HCT116 (cell line): Measurements from ENCODE around the gene DEPDC4.

Source experiments
- CEBPB ChIP-seq: IDR thresholded peaks from 2 replicates; pipeline ENCODE4 v1.6.1; 2012; ENCODE audit warnings: low read depth
- EGR1 ChIP-seq: IDR thresholded peaks from 2 replicates; pipeline ENCODE4 v1.6.1; 2012; ENCODE audit warnings: low read depth
- ELF1 ChIP-seq: IDR thresholded peaks from 2 replicates; pipeline ENCODE4 v1.6.1; 2012; ENCODE audit warnings: low read depth, borderline replicate concordance
- EZH2 ChIP-seq: fragments of 200-600 bp; sonication (generic); IDR thresholded peaks from 2 replicates; pipeline ENCODE4 v1.6.1; 2017; ENCODE audit warnings: antibody characterized with exemption, mixed run types
- POLR2A ChIP-seq: IDR thresholded peaks from 2 replicates; pipeline ENCODE4 v1.7.0; 2011; ENCODE audit warnings: borderline replicate concordance; ENCODE audit not compliant: insufficient read depth, insufficient read length; ENCODE audit errors: extremely low read depth
- POLR2AphosphoS5 ChIP-seq: IDR thresholded peaks from 2 replicates; pipeline ENCODE4 v1.6.1; 2011; ENCODE audit warnings: mild to moderate bottlenecking, low read depth, low read length, moderate library complexity
- RAD21 ChIP-seq: IDR thresholded peaks from 2 replicates; pipeline ENCODE4 v1.6.1; 2012; ENCODE audit warnings: low read depth, mild to moderate bottlenecking
- SIN3A ChIP-seq: IDR thresholded peaks from 2 replicates; pipeline ENCODE4 v1.6.1; 2012; ENCODE audit warnings: low read depth
- SRF ChIP-seq: IDR thresholded peaks from 2 replicates; pipeline ENCODE4 v1.6.1; 2012; ENCODE audit warnings: low read depth
- YY1 ChIP-seq: IDR thresholded peaks from 2 replicates; pipeline ENCODE4 v1.6.1; 2011; ENCODE audit warnings: low read length, low read depth, moderate library complexity, mild to moderate bottlenecking; ENCODE audit not compliant: insufficient replicate concordance; ENCODE audit errors: extremely low read depth
- ZNF274 ChIP-seq: fragments of 200-500 bp; sonication (Bioruptor generic); IDR thresholded peaks from 2 replicates; pipeline ENCODE4 v1.6.1; 2014; ENCODE audit warnings: mild to moderate bottlenecking, low read depth, low read length, inconsistent platforms
- TF ChIP-seq, protein P1 (sequence below), 3 experiments: fragments of 200-600 bp in 1 of 3; sonication (generic) in 1 of 3; IDR thresholded peaks in 2 of 3; conservative IDR thresholded peaks in 1 of 3; 2 replicates each; pipeline ENCODE4 v1.5.1; 2012 to 2017; ENCODE audit warnings: low read depth in 2 of 3, low read length in 2 of 3, antibody characterized with exemption in 1 of 3, borderline replicate concordance in 1 of 3, control low read depth in 1 of 3, mild to moderate bottlenecking in 1 of 3, mixed read lengths in 1 of 3, mixed run types in 1 of 3, moderate library complexity in 1 of 3; ENCODE audit not compliant: insufficient read depth in 1 of 3
- TF ChIP-seq, protein P2 (sequence below): IDR thresholded peaks from 2 replicates; pipeline ENCODE4 v1.6.1; 2012; ENCODE audit warnings: low read depth

DNA sequence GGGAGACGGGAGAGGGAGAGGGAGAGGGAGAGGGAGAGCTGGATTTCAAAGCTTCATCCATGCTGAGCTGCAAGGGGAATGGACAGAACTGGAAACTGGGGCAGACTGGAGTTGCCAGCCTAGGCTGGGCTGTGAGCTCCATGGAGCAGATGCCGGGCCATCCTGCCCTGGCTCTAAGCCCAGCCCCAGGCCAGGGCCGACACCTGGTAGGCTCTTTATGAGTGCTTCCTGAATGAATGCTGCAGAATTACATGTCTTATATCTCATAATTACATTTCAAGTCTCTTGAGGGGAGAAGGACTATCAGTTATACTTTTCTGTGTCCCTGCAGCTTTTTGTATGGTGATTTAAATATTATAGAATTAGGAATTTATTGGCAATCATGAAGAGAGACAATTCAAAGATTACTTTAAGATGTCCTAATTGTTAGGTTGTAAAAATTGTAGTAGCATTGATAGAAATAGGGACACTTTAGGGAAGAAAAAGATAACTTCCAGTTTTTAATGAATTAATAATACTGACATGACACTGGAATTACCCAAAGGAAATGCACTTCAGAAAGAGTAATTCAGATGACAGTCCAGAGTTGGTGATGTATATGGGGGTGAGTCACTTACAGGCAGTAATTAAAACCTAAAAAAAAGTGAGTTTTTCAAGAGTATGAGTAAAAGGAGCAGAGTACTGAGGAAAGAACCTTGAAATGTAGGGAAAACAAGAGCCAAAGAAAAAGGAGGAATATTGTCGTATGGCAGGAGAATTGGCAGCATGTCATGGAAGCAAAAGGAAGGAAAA lies 29.1 kb upstream of the DEPDC4 start:
- TF ChIP-seq ZNF274 (no peak), POLR2AphosphoS5 (no peak), RAD21 (no peak), EZH2 (no peak), EGR1 (no peak), SRF (no peak), POLR2A (no peak), ELF1 (no peak), YY1 (no peak), CEBPB (no peak), SIN3A (no peak)
- TF ChIP-seq, protein P1, sequence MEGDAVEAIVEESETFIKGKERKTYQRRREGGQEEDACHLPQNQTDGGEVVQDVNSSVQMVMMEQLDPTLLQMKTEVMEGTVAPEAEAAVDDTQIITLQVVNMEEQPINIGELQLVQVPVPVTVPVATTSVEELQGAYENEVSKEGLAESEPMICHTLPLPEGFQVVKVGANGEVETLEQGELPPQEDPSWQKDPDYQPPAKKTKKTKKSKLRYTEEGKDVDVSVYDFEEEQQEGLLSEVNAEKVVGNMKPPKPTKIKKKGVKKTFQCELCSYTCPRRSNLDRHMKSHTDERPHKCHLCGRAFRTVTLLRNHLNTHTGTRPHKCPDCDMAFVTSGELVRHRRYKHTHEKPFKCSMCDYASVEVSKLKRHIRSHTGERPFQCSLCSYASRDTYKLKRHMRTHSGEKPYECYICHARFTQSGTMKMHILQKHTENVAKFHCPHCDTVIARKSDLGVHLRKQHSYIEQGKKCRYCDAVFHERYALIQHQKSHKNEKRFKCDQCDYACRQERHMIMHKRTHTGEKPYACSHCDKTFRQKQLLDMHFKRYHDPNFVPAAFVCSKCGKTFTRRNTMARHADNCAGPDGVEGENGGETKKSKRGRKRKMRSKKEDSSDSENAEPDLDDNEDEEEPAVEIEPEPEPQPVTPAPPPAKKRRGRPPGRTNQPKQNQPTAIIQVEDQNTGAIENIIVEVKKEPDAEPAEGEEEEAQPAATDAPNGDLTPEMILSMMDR (IDR thresholded peaks at IDR 0.05 in 2 of 3, conservative IDR thresholded peaks at IDR 0.05 in 1 of 3; ENCODE audit: borderline replicate concordance in 1 of 3, insufficient read depth in 1 of 3, low read depth in 2 of 3, low read length in 2 of 3), result no peak
- TF ChIP-seq, protein P2, sequence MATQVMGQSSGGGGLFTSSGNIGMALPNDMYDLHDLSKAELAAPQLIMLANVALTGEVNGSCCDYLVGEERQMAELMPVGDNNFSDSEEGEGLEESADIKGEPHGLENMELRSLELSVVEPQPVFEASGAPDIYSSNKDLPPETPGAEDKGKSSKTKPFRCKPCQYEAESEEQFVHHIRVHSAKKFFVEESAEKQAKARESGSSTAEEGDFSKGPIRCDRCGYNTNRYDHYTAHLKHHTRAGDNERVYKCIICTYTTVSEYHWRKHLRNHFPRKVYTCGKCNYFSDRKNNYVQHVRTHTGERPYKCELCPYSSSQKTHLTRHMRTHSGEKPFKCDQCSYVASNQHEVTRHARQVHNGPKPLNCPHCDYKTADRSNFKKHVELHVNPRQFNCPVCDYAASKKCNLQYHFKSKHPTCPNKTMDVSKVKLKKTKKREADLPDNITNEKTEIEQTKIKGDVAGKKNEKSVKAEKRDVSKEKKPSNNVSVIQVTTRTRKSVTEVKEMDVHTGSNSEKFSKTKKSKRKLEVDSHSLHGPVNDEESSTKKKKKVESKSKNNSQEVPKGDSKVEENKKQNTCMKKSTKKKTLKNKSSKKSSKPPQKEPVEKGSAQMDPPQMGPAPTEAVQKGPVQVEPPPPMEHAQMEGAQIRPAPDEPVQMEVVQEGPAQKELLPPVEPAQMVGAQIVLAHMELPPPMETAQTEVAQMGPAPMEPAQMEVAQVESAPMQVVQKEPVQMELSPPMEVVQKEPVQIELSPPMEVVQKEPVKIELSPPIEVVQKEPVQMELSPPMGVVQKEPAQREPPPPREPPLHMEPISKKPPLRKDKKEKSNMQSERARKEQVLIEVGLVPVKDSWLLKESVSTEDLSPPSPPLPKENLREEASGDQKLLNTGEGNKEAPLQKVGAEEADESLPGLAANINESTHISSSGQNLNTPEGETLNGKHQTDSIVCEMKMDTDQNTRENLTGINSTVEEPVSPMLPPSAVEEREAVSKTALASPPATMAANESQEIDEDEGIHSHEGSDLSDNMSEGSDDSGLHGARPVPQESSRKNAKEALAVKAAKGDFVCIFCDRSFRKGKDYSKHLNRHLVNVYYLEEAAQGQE, result no peak
